DOHH2 (cell line): ENCODE measurements around the gene SLC39A10.

Source experiments
- EZH2phosphoT487 ChIP-seq: fragments of 200-600 bp; sonication (generic); IDR thresholded peaks from 2 replicates; pipeline ENCODE4 v1.6.1; 2017; ENCODE audit warnings: borderline replicate concordance, mild to moderate bottlenecking, antibody characterized with exemption, low read length, moderate library complexity, mixed read lengths
- TF ChIP-seq, protein P1 (sequence below): fragments of 200-600 bp; sonication (generic); IDR thresholded peaks from one replicate; pipeline ENCODE4 v1.5.1; 2014; ENCODE audit warnings: antibody characterized with exemption, mild to moderate bottlenecking, low read depth, low read length; ENCODE audit not compliant: poor library complexity, severe bottlenecking

- TF ChIP-seq, protein P1, sequence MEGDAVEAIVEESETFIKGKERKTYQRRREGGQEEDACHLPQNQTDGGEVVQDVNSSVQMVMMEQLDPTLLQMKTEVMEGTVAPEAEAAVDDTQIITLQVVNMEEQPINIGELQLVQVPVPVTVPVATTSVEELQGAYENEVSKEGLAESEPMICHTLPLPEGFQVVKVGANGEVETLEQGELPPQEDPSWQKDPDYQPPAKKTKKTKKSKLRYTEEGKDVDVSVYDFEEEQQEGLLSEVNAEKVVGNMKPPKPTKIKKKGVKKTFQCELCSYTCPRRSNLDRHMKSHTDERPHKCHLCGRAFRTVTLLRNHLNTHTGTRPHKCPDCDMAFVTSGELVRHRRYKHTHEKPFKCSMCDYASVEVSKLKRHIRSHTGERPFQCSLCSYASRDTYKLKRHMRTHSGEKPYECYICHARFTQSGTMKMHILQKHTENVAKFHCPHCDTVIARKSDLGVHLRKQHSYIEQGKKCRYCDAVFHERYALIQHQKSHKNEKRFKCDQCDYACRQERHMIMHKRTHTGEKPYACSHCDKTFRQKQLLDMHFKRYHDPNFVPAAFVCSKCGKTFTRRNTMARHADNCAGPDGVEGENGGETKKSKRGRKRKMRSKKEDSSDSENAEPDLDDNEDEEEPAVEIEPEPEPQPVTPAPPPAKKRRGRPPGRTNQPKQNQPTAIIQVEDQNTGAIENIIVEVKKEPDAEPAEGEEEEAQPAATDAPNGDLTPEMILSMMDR: no peak
- no peak for TF ChIP-seq EZH2phosphoT487
Observed at GRCh38 chr2:195648787-195649186, 8.2 kb upstream of the SLC39A10 start.
